Suppressor macrophage treated with lipopolysaccharide for 1 hour (primary cell): ENCODE results near the gene IRF2BP1.
"Not testable (repeated sequence)": the region's sequence is repeated elsewhere in the genome, so short reads cannot be mapped to it uniquely, and the experiment has no call there.

Source experiments
- DNase-seq, 3 donors: peaks; one replicate each; pipeline ENCODE4 v3.0.0-alpha.2; 2020 to 2022

The IRF2BP1 gene

DNA sequence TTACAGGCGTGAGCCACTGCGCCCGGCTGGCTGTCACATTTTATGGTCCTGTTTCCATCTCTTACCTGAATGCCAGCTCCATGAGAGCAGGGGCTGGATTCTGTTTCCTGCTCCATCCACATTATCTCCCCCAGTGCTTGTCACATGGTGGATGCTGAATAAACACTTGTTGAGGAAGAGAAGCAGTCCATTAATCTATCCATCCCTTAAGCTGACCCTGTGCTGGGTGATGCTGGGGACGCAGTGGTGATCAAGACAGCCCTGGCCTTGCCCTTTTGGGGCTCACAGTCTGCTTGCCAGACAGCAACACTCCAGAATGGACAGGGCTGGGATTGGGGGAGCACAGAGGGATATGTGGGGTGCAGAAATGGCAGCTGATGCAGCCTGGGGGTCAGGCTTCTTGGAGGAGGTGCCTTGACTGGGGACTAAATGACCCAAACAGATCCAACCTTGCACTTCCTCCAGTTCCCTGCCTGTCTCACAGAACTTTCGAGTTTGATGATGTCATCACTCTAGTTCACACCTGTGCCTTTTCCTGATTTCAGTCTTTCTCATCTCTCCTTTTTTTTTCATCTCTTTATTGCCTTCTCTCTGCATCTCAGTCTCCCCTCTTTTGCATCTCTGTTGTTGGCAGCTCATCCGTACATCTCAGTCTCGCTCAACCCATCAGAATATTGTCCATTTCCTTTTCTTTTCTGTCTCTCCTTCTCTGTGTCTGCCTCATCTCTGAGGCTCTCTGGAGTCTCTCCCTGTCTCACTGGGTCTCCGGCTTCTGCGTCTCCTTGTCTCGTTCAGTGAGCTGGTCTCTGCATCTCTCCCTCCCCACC is 4.6 kb downstream of the IRF2BP1 start:
- DNase-seq = no peak

DNA sequence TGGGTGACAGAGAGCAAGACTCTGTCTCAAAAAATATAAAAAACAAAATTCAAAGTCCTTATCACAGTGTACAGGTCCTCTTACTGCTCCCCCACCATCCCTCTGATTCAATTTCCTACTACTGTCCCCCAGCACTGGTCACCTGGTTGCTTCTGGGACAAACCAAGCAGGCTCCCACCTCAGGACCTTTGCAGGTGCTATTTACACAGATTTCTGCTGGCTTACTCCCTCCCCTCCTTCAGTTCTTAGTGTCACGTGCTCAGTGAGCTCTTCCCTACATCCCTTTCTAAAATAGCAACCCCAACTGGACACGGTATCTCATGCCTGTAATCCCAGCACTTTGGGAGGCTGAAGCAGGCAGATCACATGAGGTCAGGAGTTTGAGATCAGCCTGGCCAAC is 6.0 kb downstream of the IRF2BP1 start:
- DNase-seq = no peak

DNA sequence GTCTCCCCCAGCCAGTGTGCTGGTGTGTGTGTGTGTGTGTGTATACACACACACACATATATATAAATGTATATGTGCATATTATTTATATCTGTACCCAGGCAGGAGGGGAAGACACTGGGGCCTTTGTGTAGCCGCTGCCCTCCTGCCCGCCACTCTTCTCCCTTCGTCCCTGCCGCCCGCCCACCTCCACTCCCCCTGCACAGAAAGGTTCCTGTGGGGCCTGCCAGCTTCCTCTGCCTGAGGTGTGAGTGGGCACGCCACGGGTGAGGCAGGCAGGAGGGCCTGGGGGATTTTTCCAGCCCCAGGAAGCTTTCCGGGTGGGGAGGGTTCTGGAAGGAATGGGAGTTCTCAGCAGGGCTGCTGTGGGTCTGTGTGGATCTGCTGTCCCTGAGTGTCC is 6.9 kb downstream of the IRF2BP1 start:
- no peak for DNase-seq

GRCh38 chr19:45878043-45878794 is 7.7 kb downstream of the IRF2BP1 start:
- DNase-seq = no peak

GRCh38 chr19:45876411-45877197 is 9.3 kb downstream of the IRF2BP1 start:
- DNase-seq = peak; percentile 21 to 62 (median 31)

DNA sequence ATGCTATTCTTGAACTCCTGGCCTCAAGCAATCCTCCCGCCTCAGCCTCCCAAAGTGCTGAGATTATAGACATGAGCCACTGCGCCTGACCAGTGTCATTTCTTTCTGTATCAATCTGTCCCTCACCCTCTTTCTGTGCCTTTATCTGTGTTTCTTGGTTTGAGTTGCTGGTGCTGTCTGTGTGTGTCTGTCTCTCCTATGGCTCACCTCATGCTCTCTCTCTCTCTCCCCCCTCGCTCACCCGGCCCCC is 9.9 kb downstream of the IRF2BP1 start:
- DNase-seq = no peak

GRCh38 chr19:45874620-45874966 is 11.3 kb downstream of the IRF2BP1 start:
- DNase-seq = no peak

GRCh38 chr19:45873219-45873772 is 12.6 kb downstream of the IRF2BP1 start:
- DNase-seq = no peak

GRCh38 chr19:45872095-45872919 is 13.6 kb downstream of the IRF2BP1 start:
- DNase-seq = no peak

DNA sequence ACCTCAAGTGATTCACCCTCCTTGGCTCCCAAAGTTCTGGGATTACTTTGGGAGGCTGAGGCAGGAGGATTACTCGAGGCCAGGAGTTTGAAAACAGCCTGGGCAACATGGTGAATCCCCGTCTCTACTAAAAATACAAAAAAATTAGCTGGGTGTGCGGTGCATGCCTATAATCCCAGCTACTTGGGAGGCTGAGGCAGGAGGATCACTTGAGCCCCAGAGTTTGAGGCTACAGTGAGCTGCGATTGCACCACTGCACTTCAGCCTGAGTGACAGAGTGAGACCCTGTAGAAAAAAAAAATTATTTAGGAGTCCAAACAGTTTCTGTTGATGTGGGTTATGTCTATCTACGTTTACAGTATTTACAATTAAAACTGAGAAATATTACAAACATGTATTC is 15.1 kb downstream of the IRF2BP1 start:
- no peak for DNase-seq

DNA sequence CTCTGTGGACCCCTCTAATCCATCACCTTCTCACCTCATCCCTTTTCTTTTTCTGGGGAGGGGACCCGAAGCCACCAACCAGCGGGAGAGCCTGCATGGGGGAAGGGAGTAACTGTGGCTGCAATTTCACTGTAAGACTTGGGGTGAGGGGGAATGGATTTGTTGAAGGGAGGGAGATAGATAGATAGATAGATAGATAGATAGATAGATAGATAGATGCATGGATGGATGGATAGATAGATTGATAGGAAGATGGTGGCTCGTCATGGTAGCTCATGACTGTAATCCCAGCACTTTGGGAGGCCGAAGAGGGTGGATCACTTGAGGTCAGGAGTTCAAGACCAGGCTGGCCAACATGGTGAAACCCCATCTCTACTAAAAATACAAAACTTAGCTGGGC is 18.7 kb downstream of the IRF2BP1 start:
- not testable (repeated sequence) for DNase-seq

DNA sequence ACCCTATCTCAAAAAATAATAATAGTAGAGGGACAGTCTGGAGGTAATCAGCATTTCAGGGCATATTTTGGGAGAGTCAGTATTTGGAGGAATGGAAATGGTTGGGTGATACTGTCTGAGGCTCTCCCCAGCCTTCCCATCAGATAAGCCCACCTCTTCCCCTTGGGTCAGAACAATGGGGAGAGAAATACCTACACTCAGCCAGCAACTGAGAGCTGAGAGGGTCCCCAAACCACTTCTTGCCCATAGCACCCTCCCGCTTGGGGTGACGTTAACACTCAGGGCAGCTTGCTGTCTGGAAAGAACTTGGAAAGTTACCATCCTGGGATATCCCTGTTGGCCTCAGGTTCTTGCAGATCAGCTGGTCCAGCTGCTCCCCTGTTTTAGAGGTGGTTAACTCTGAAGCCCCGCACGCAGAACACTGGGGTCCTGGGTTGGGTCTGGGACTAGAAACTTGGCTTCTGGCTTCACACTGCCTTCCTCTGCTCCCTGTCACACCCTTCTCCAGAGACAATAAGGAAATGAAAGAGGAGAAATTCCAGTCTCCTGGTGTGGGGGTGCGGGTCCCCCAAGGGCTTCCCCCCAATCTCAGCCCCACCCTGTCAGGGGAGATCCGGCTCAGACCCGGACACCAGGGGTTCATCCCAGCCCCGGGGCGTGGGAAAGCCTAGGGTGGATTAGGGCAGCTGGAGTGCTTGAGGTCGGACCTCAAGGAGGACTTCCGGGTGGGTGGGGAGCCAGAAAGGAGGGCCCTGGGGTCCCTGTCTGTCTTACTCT is 19.4 kb downstream of the IRF2BP1 start:
- no peak for DNase-seq

DNA sequence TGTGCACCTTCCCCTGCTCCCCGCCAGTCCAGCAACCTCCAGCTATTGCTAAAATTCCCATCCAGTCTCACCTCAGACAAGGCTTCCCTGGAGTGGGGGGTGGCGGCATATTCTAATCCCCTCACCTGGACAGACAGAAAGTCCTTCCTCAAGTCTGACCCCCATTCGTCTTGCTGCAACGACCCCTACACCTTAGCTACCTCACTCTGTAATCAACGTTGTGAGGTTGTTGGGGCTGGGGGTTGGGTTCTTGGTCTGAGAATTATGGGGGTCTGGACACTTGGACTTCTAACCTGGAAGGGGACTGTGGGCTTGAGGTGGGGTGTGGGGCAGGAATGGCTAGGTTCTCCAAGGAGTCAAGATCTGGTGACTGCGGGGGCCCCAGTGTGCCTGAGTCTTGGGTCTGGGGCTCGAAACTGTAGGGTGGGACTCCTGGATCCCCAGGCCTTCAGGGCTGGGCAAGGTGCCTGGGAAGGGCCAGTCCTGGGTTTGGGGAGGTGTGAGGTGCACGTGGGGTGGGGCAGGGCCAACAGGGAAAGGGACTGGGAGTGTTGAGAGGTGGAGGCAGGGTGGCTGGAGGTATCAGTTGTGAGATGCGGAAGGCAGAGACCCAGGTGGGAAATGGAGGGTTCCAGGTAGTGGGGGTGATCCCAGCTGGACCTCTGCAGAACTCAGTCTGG is 20.5 kb downstream of the IRF2BP1 start:
- no peak for DNase-seq

GRCh38 chr19:45864629-45865082 is 21.3 kb downstream of the IRF2BP1 start:
- no peak for DNase-seq

GRCh38 chr19:45863840-45864628 is 21.9 kb downstream of the IRF2BP1 start, which contains the start of gene FOXA3:
Gene FOXA3 (plus strand): TSS chr19:45864326. CDS start chr19:45864457, 131 bp downstream.
- DNase-seq = peak; percentile 59 to 87 (median 72)

GRCh38 chr19:45863335-45863839 is 22.6 kb downstream of the IRF2BP1 start:
- no peak for DNase-seq

DNA sequence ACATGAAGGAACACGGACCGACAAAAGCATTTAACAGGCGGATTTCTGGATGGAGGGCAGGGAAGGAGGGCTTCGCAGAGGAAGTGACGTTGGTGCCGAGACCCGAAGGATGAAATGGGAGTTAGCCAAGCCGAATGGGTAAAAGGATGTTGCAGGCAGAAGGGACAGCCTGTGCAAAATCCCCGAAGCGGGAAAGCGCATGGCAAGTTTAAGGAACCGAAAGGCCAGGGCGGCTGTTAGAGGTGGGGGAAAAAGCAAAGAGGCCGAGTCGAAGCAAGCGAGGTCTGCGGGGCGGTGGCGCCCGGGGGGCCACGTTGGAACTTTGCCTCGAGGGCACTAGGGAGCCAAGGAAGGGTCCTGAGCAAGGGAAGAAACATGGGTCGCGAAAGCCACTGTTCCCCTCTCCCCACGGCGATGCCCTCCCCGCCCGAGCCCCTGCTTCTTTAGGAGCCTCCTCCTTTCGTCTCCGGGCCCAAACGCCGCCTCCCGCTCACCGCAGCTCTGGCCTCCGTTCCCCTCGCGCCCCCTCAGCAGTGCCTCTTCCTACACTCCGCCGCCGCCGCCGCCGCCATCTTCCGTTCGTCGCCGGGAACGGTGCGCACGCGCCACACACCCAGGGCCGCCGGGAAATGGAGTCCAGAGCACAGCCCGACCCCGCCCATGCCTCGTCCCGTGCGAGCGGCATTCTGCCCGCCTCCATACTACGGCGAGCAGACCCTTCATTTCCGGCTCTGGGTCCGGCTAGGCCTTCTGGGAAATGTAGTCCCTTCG is 23.2 kb downstream of the IRF2BP1 start, which contains the start of gene SYMPK:
Gene SYMPK, minus strand, starts transcription at position 584 of the 771 bp plus-strand sequence. CDS start 8,652 bp downstream, outside the sequence.
- DNase-seq = peak; percentile 99

GRCh38 chr19:45862271-45862563 is 23.7 kb downstream of the IRF2BP1 start:
- no peak for DNase-seq
